NT2/D1 (cell line): ENCODE measurements around the gene SLC16A12.
A peak's percentile ranks its signal among the peaks of the same experiment; 100 is the strongest.

ENCODE experiments used
- DNase-seq: peaks from one replicate; pipeline ENCODE4 v3.0.0-alpha.2; 2011; ENCODE audit warnings: low read depth, low spot score
- H3K27me3 ChIP-seq: 2 replicates; pipeline ENCODE4 v1.6.0; 2011; ENCODE audit warnings: mild to moderate bottlenecking; ENCODE audit not compliant: insufficient read length, insufficient read depth
- H3K36me3 ChIP-seq: 2 replicates; pipeline ENCODE4 v1.6.1; 2011; ENCODE audit warnings: mild to moderate bottlenecking, low read length, mixed read lengths; ENCODE audit not compliant: insufficient read depth, insufficient read length
- H3K4me1 ChIP-seq: 2 replicates; pipeline ENCODE4 v1.5.1; 2011; ENCODE audit not compliant: insufficient read depth, insufficient read length
- H3K4me3 ChIP-seq: 2 replicates; pipeline ENCODE4 v1.5.1; 2011; ENCODE audit warnings: low read depth; ENCODE audit not compliant: insufficient read length
- H3K9ac ChIP-seq: 2 replicates; pipeline ENCODE4 v1.6.0; 2011; ENCODE audit warnings: low read depth; ENCODE audit not compliant: insufficient read length
- H3K9me3 ChIP-seq: 2 replicates; pipeline ENCODE4 v1.5.1; 2011; ENCODE audit warnings: mild to moderate bottlenecking, low read length; ENCODE audit not compliant: insufficient read depth
- SUZ12 ChIP-seq: IDR thresholded peaks from 2 replicates; pipeline ENCODE4 v1.6.1; 2011; ENCODE audit not compliant: insufficient read length, insufficient read depth; ENCODE audit errors: extremely low read depth
- YY1 ChIP-seq: IDR thresholded peaks from 2 replicates; pipeline ENCODE4 v1.6.1; 2011; ENCODE audit not compliant: insufficient read length, insufficient read depth
- ZNF274 ChIP-seq: IDR thresholded peaks from 2 replicates; pipeline ENCODE4 v1.6.1; 2011; ENCODE audit warnings: mild to moderate bottlenecking, low read depth, low read length

SLC16A12 gene, protein sequence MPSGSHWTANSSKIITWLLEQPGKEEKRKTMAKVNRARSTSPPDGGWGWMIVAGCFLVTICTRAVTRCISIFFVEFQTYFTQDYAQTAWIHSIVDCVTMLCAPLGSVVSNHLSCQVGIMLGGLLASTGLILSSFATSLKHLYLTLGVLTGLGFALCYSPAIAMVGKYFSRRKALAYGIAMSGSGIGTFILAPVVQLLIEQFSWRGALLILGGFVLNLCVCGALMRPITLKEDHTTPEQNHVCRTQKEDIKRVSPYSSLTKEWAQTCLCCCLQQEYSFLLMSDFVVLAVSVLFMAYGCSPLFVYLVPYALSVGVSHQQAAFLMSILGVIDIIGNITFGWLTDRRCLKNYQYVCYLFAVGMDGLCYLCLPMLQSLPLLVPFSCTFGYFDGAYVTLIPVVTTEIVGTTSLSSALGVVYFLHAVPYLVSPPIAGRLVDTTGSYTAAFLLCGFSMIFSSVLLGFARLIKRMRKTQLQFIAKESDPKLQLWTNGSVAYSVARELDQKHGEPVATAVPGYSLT

DNA sequence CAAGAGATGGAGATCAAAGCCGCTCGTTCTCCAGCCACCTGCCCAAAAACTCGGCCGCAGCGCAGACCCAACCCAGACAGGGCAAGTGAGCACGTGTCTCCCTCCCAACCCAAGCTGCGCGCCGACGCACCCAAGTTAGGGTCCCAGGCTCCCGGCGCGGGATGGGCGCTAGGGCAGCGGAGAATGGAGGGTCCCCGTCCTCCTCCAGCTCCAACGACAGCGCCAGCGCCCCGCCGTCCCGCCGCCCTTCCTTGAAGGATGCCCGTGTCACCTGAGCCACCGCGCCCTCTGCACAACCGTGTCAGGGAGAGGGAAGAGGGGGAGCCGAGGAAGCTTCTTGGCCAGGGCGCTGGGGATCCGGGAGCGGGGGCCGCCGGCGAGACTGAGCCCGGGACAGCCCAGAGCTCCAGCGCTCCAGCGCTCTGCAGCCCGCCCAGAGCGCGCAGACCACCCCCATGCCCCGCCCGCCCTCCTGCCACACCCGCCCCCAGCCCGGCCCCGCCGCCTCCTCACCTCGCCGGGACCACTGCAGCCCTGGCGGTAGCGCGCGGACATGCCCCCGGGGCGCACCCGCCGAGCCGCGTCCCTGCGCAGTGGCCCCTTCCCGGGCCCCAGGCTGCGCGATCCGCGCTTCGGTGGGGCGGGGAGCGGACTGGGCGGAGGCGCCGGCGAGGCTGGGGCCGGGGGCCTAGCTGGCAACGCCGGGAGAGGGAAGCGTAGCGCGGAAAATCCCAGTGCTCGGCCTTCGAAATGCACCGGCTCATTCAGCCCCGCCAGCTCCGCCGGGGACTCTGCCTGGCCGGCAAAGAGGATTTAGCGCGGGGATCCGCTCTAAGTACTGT, at the start of gene SLC16A12:
SLC16A12 (minus strand) TSS at position 424 of the 842 bp plus-strand sequence. CDS start 73,016 bp downstream, outside the sequence.
- no peak for DNase-seq
- Histone ChIP-seq H3K9me3 (no peaks in the 10 kb centered on the region), H3K27me3 (peaks cover 13% of the 10 kb centered on the region), H3K4me1 (peaks cover 2% of the 10 kb centered on the region), H3K9ac (peak within 1 kb of the TSS; percentile 76), H3K36me3 (no peaks in the 10 kb centered on the region), H3K4me3 (peak within 1 kb of the TSS; percentile 62)
- TF ChIP-seq YY1, result no peak
- TF ChIP-seq ZNF274, result no peak
- TF ChIP-seq SUZ12, result no peak

DNA sequence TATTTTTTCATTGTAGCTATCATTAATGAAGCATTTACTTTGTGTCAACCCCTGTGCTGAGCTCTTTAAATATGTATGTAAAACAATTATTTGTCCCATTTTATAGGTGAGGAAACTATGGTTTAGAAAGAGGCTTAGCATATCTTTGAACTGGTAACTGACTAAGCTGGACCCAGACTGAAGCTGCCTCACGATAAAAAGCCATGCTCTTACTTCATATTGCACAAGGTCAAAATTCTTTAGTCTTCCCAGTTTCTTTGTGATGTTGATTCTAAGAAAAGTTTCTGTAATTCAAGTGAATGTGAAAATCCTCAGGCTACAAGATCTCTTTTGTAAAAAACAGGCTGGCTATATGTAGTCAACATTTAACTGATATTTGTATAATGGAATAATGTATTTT, 46.6 kb upstream of the SLC16A12 start:
- H3K4me3 ChIP-seq, result no peak overlapping the region

DNA sequence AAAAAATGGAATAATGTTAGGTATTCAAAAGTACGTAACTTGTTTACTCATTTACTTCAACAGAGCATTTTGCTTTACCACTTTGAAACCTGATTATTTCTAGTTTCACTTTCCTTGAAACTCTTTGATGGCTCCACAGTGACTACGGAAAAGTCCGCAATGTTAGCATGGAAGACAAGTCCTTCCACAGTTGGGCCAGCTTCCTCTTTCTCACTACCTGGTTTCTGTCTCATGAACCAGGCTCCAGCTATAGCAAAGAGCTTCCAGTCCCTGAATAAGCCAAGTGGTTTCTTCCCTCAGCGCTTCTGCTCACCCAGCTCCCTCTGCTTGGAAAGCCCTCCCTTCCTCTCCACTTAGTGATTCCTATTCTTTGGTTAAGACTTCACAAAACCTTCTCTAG, 44.8 kb upstream of the SLC16A12 start:
- Histone ChIP-seq H3K4me3 (no peak overlapping the region), H3K4me1 (no peaks in the 10 kb centered on the region), H3K36me3 (peaks cover 6% of the 10 kb centered on the region), H3K27me3 (no peaks in the 10 kb centered on the region), H3K9ac (no peak overlapping the region), H3K9me3 (no peaks in the 10 kb centered on the region)
- DNase-seq, result no peak
- TF ChIP-seq ZNF274 (no peak), SUZ12 (no peak), YY1 (no peak)

More for the DNA sequence above, 46.6 kb upstream of the SLC16A12 start:
- no peaks in the 10 kb centered on the region for H3K9me3 ChIP-seq
- no peaks in the 10 kb centered on the region for H3K27me3 ChIP-seq
- H3K36me3 ChIP-seq, result peaks cover 7% of the 10 kb centered on the region
- no peaks in the 10 kb centered on the region for H3K4me1 ChIP-seq
- no peak for DNase-seq
- no peak for TF ChIP-seq ZNF274
- TF ChIP-seq YY1, result no peak
- no peak overlapping the region for H3K9ac ChIP-seq

DNA sequence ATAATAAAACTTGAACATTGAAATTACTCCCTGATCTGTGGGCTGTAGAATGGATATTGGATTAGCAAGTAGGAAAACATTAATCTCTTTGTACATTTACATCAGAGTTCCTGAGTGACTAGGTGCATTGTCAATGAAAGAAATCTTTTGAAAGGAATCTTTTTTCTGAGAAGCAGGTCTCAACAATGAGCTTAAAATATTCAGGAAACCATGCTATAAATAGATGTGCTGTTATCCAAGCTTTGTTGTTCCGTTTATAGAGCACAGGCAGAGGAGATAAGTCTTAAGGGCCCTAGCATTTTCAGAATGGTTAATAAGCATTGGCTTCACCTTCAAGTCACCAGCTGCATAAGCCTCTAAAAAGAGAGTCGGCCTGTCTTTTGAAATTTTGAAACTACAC, 41.3 kb upstream of the SLC16A12 start:
- Histone ChIP-seq H3K36me3 (no peaks in the 10 kb centered on the region), H3K27me3 (no peaks in the 10 kb centered on the region), H3K4me1 (no peaks in the 10 kb centered on the region), H3K9me3 (no peaks in the 10 kb centered on the region), H3K9ac (no peak overlapping the region), H3K4me3 (no peak overlapping the region)
- TF ChIP-seq SUZ12 (no peak), ZNF274 (no peak), YY1 (no peak)
- no peak for DNase-seq

DNA sequence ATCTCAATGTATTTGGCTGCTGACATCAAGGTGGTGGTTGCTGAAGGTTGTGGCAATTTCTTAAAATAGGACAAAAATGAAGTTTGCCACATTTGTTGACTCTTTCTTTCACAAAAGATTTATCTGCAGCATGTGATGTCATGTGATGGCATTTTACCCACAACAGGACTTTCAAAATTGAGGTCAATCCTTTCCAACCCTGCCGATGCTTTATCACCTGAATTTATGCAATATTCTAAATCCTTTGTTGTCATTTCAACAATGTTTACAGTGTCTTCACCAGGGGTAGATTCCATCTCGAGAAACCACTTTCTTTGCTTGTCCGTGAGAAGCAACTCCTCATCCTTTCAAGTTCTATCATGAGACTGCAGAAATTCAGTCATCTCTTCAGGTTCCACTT, 40.6 kb upstream of the SLC16A12 start:
- H3K4me3 ChIP-seq, result no peak overlapping the region
- H3K9ac ChIP-seq, result no peak overlapping the region
- no peaks in the 10 kb centered on the region for H3K36me3 ChIP-seq
- H3K4me1 ChIP-seq, result no peaks in the 10 kb centered on the region
- TF ChIP-seq YY1, result no peak
- H3K9me3 ChIP-seq, result no peaks in the 10 kb centered on the region
- no peaks in the 10 kb centered on the region for H3K27me3 ChIP-seq
- DNase-seq, result no peak

DNA sequence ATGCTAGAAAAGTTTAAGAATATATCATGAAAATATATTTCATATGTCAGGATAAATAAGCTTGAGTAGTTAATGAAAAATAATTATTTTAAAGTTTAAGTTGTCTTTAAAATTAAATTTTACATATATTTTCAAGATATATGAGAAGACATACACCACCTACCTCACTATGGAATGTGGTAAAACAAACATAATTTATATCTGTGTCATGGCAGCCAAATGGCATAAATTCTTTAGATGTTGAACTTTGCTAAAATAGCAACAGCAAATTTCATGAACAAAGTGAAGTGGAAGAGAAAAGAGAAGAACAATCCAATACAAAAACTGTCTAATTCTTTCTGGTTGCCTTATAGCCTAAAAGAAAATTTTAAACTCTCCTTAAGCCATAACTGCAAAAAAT, 39.6 kb upstream of the SLC16A12 start:
- no peak overlapping the region for H3K4me3 ChIP-seq
- no peaks in the 10 kb centered on the region for H3K4me1 ChIP-seq
- no peaks in the 10 kb centered on the region for H3K27me3 ChIP-seq
- DNase-seq, result no peak
- no peaks in the 10 kb centered on the region for H3K9me3 ChIP-seq
- H3K36me3 ChIP-seq, result no peaks in the 10 kb centered on the region
- no peak overlapping the region for H3K9ac ChIP-seq
- TF ChIP-seq ZNF274 (no peak), YY1 (no peak), SUZ12 (no peak)

DNA sequence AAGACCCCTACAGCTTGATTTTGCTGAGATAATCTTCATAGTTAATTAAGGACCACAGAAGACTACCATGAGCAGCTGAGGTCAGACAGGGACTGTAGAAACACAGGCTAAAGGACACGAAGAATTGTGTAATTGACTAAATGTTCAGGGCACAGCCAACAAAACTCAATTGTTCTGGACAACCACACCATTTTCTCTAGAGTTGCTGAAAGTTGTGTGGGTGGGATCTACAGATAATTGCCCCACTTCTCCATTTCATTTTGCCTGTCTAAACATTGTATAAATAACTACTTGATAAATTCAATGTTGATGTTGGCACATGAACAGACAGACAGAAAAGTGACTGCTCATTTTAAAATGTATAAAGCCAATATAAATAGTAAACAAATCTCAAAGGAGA, 39.0 kb upstream of the SLC16A12 start:
- Histone ChIP-seq H3K27me3 (no peaks in the 10 kb centered on the region), H3K9me3 (no peaks in the 10 kb centered on the region), H3K9ac (no peak overlapping the region), H3K4me3 (no peak overlapping the region), H3K4me1 (no peaks in the 10 kb centered on the region), H3K36me3 (no peaks in the 10 kb centered on the region)
- TF ChIP-seq ZNF274, result no peak
- no peak for TF ChIP-seq SUZ12
- no peak for TF ChIP-seq YY1
- DNase-seq, result no peak
